Measurements from ENCODE around the gene IRF4.

- no peak for TF ChIP-seq CTCF (IDR thresholded peaks at IDR 0.05)
- no peak for TF ChIP-seq POLR2A (IDR thresholded peaks at IDR 0.05)
- TF ChIP-seq POLR2AphosphoS5 (IDR thresholded peaks at IDR 0.05) = no peak
Measured at GRCh38 chr6:449057-449430, 57.5 kb downstream of the IRF4 start.

Data from breast epithelium (tissue), 3 donors.